GM23248 (cell line): ENCODE results near the gene RTF1. TPM values are rescaled to one million over a fixed set of nuclear protein-coding genes. Genes with fewer than 3 reads are reported as not detected.
A peak's percentile ranks its signal among the peaks of the same experiment; 100 is the strongest.

Source experiments
- DNase-seq: peaks from one replicate; pipeline ENCODE4 v3.0.0-alpha.2; 2015
- H2AFZ ChIP-seq: fragments of 200-600 bp; sonication (generic); 2 replicates; pipeline ENCODE4 v1.6.1; 2016; ENCODE audit warnings: antibody characterized with exemption
- H3F3A ChIP-seq: fragments of 200-600 bp; sonication (generic); 2 replicates; pipeline ENCODE4 v1.6.1; 2016; ENCODE audit warnings: mild to moderate bottlenecking, antibody characterized with exemption, mixed run types; ENCODE audit not compliant: insufficient read depth
- H3K27ac ChIP-seq: fragments of 200-600 bp; sonication (generic); 2 replicates; pipeline ENCODE4 v1.5.1; 2016; ENCODE audit warnings: mild to moderate bottlenecking
- H3K27me3 ChIP-seq: fragments of 200-600 bp; sonication (generic); replicated peaks from 2 replicates; pipeline ENCODE4 v1.6.1; 2016; ENCODE audit warnings: mild to moderate bottlenecking; ENCODE audit not compliant: insufficient read depth
- H3K36me3 ChIP-seq: fragments of 200-600 bp; sonication (generic); 2 replicates; pipeline ENCODE4 v1.6.1; 2016; ENCODE audit warnings: low read depth, mild to moderate bottlenecking
- H3K4me1 ChIP-seq: fragments of 200-600 bp; sonication (generic); 2 replicates; pipeline ENCODE4 v1.6.1; 2016; ENCODE audit warnings: mild to moderate bottlenecking; ENCODE audit not compliant: insufficient read depth
- H3K4me2 ChIP-seq: fragments of 200-600 bp; sonication (generic); one replicate; pipeline ENCODE4 v1.6.1; 2016; ENCODE audit warnings: mild to moderate bottlenecking; ENCODE audit not compliant: unreplicated experiment
- H3K4me3 ChIP-seq: fragments of 200-600 bp; sonication (generic); 2 replicates; pipeline ENCODE4 v1.5.1; 2016; ENCODE audit warnings: mild to moderate bottlenecking
- H3K79me2 ChIP-seq: fragments of 200-600 bp; sonication (generic); 2 replicates; pipeline ENCODE4 v1.6.1; 2016; ENCODE audit warnings: mild to moderate bottlenecking; ENCODE audit not compliant: insufficient read depth
- H3K9ac ChIP-seq: fragments of 200-600 bp; sonication (generic); 2 replicates; pipeline ENCODE4 v1.6.1; 2016; ENCODE audit warnings: mild to moderate bottlenecking
- H3K9me2 ChIP-seq: fragments of 200-600 bp; sonication (generic); 2 replicates; pipeline ENCODE4 v1.6.1; 2016; ENCODE audit warnings: mixed run types, mild to moderate bottlenecking, moderate library complexity; ENCODE audit not compliant: insufficient read depth
- H3K9me3 ChIP-seq: fragments of 200-600 bp; sonication (generic); one replicate; pipeline ENCODE4 v1.6.1; 2017; ENCODE audit warnings: low read depth
- H4K20me1 ChIP-seq: fragments of 200-600 bp; sonication (generic); 2 replicates; pipeline ENCODE4 v1.6.0; 2016; ENCODE audit not compliant: insufficient read depth
- EZH2 ChIP-seq: fragments of 200-600 bp; sonication (generic); IDR thresholded peaks from 2 replicates; pipeline ENCODE4 v1.6.1; 2018; ENCODE audit warnings: antibody characterized with exemption, mild to moderate bottlenecking; ENCODE audit not compliant: insufficient read depth, poor library complexity, severe bottlenecking
- EZH2phosphoT487 ChIP-seq: fragments of 200-600 bp; sonication (generic); IDR thresholded peaks from 2 replicates; pipeline ENCODE4 v1.6.1; 2018; ENCODE audit warnings: antibody characterized with exemption, moderate library complexity, mild to moderate bottlenecking, low read depth; ENCODE audit not compliant: insufficient read depth
- WGBS, 2 experiments: methylation state at CpG; one replicate each; pipeline ENCODE4 v1.1.6; 2015 to 2017; ENCODE audit warnings: low lambda C conversion rate in 2 of 2, low coverage in 1 of 2; ENCODE audit errors: missing lambda C conversion rate in 2 of 2; 5-methylcytosine and 5-hydroxymethylcytosine counted together
- in situ Hi-C: fragments of 300-500 bp; cut with MboI; formaldehyde crosslinking; loops from 2 replicates; pipeline ENCODE4 v1.15.0; 2020
- polyA plus RNA-seq: library from polyadenylated mRNA; unstranded; fragments of >200 nt; fragmentation: Nextera tagmentation; extraction: Ambion mirVana; gene quantifications from 2 replicates; pipeline ENCODE4 v1.2.1, GENCODE V29; 2016
- total RNA-seq: library from RNA; depleted of rRNA; stranded (reverse); fragments of >200 nt; shearing (Covaris generic); gene quantifications from 2 replicates; pipeline ENCODE4 v1.2.3, GENCODE V29; 2014

Gene RTF1
- total and polyA plus RNA-seq, 2 experiments from 2014 or later: 20.5 to 58.6 TPM

- Histone ChIP-seq H3K4me1 (peaks cover 3% of the 10 kb centered on the region; the same call in 1 of the 2 replicates), H3K9me2 (no peaks in the 10 kb centered on the region), H2AFZ (no peak overlapping the region), H3K79me2 (no peaks in the 10 kb centered on the region), H3K36me3 (no peaks in the 10 kb centered on the region), H3K4me2 (peak overlapping the region; percentile 53), H3K27ac (no peak overlapping the region), H3K27me3 (peaks cover 34% of the 10 kb centered on the region), H3K9me3 (no peaks in the 10 kb centered on the region), H4K20me1 (no peaks in the 10 kb centered on the region), H3K4me3 (peak overlapping the region; percentile 48), H3F3A (no peaks in the 10 kb centered on the region), H3K9ac (no peak overlapping the region)
- 7 to 12% methylated on average over 40 to 53 of the region's 56 CpGs for WGBS, 2 experiments
- TF ChIP-seq EZH2phosphoT487: no peak
- no peak for TF ChIP-seq EZH2
- in situ Hi-C loops: no loop called here
- peak; percentile 61 for DNase-seq
Observed at GRCh38 chr15:41501191-41501917, 84.5 kb downstream of the RTF1 start.

- H3F3A ChIP-seq: no peaks in the 10 kb centered on the region
- H3K9ac ChIP-seq: no peak overlapping the region
- no peaks in the 10 kb centered on the region for H3K36me3 ChIP-seq
- no peak overlapping the region for H2AFZ ChIP-seq
- no peak overlapping the region for H3K27ac ChIP-seq
- no peaks in the 10 kb centered on the region for H3K9me3 ChIP-seq
- TF ChIP-seq EZH2: no peak
- peak; percentile 56; the same call in 1 of the 2 replicates for TF ChIP-seq EZH2phosphoT487
- no peaks in the 10 kb centered on the region for H3K79me2 ChIP-seq
- peak overlapping the region; percentile 48 for H3K4me3 ChIP-seq
- no peaks in the 10 kb centered on the region for H4K20me1 ChIP-seq
- DNase-seq: peak; percentile 38
- peaks cover 34% of the 10 kb centered on the region for H3K27me3 ChIP-seq
- peaks cover 3% of the 10 kb centered on the region; the same call in 1 of the 2 replicates for H3K4me1 ChIP-seq
- 7% methylated on average over 45 to 50 of the region's 64 CpGs for WGBS, 2 experiments
- in situ Hi-C loops: no loop called here
- H3K4me2 ChIP-seq: peak overlapping the region; percentile 53
- no peaks in the 10 kb centered on the region for H3K9me2 ChIP-seq
Observed at GRCh38 chr15:41501931-41502794, 85.3 kb downstream of the RTF1 start.

GRCh38 chr15:41502795-41503668 is 86.1 kb downstream of the RTF1 start:
- TF ChIP-seq EZH2 (no peak), EZH2phosphoT487 (0 out of 2 replicates have a peak, but pooled peaks have one; percentile 4)
- Histone ChIP-seq H3K4me2 (no peak overlapping the region), H3K27me3 (peaks cover 34% of the 10 kb centered on the region), H4K20me1 (no peaks in the 10 kb centered on the region), H3K27ac (no peak overlapping the region), H3K4me3 (no peak overlapping the region), H2AFZ (no peak overlapping the region), H3K79me2 (no peaks in the 10 kb centered on the region), H3F3A (no peaks in the 10 kb centered on the region), H3K9me3 (no peaks in the 10 kb centered on the region), H3K36me3 (no peaks in the 10 kb centered on the region), H3K4me1 (peaks cover 3% of the 10 kb centered on the region; the same call in 1 of the 2 replicates), H3K9me2 (no peaks in the 10 kb centered on the region), H3K9ac (no peak overlapping the region)
- peak; percentile 13 for DNase-seq
- WGBS, 2 experiments: 20 to 23% methylated on average over 45 to 53 of the region's 54 CpGs
- in situ Hi-C loops: no loop called here

GRCh38 chr15:41503669-41504010 is 86.7 kb downstream of the RTF1 start:
- H3K4me1 ChIP-seq: peaks cover 3% of the 10 kb centered on the region; the same call in 1 of the 2 replicates
- H4K20me1 ChIP-seq: no peaks in the 10 kb centered on the region
- no peak overlapping the region for H3K27ac ChIP-seq
- H3K9me2 ChIP-seq: no peaks in the 10 kb centered on the region
- no peak overlapping the region for H3K4me3 ChIP-seq
- no peak overlapping the region for H2AFZ ChIP-seq
- in situ Hi-C loops: no loop called here
- DNase-seq: no peak
- no peak overlapping the region for H3K4me2 ChIP-seq
- H3K36me3 ChIP-seq: no peaks in the 10 kb centered on the region
- H3F3A ChIP-seq: no peaks in the 10 kb centered on the region
- TF ChIP-seq EZH2: no peak
- no peak for TF ChIP-seq EZH2phosphoT487
- H3K9ac ChIP-seq: no peak overlapping the region
- H3K9me3 ChIP-seq: no peaks in the 10 kb centered on the region
- H3K27me3 ChIP-seq: peaks cover 34% of the 10 kb centered on the region
- WGBS, 2 experiments: 93 to 97% methylated on average over 5 of the region's 5 CpGs
- no peaks in the 10 kb centered on the region for H3K79me2 ChIP-seq
